GM06990 (cell line): Measurements from ENCODE around the gene PAK5.

Experiments used
- DNase-seq: peaks from one replicate; pipeline ENCODE4 v3.0.0-alpha.2; 2011; ENCODE audit not compliant: insufficient read length; ENCODE audit errors: extremely low read depth
- H3K27me3 ChIP-seq: replicated peaks from 2 replicates; pipeline ENCODE4 v1.6.0; 2011; ENCODE audit warnings: low read length; ENCODE audit not compliant: control insufficient read depth, insufficient read depth
- H3K36me3 ChIP-seq: 2 replicates; pipeline ENCODE4 v1.5.1; 2011; ENCODE audit warnings: low read length; ENCODE audit not compliant: control insufficient read depth, insufficient read depth
- H3K4me3 ChIP-seq: replicated peaks from 2 replicates; pipeline ENCODE4 v1.5.1; 2011; ENCODE audit warnings: low read depth, mild to moderate bottlenecking, control low read depth, low read length
- CTCF ChIP-seq: IDR thresholded peaks from 2 replicates; pipeline ENCODE4 v1.5.1; 2011; ENCODE audit warnings: low read length, control low read depth, mild to moderate bottlenecking, inconsistent platforms; ENCODE audit not compliant: insufficient read depth, poor library complexity, severe bottlenecking

Gene PAK5

DNA sequence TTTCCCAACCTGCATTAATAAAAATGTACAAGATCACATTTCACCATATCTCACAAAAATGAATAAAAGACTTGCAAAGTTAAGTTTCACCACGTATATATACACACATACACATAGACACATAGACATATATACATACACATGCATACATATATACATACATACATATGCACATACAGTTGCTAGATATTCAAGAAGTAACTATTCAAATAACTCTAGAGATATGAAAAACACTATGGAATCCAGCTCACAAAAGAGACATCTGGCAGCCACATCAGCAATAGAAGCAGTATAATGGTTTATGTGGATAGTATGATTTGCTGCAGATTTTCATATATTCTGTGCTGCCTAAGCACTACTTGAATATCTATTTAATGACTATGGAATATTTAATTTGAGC lies 28.1 kb downstream of the PAK5 start:
- DNase-seq, result no peak
- Histone ChIP-seq H3K4me3 (no peak overlapping the region), H3K27me3 (no peaks in the 10 kb centered on the region), H3K36me3 (no peaks in the 10 kb centered on the region)
- no peak for TF ChIP-seq CTCF

- no peak for DNase-seq
- TF ChIP-seq CTCF, result no peak
- Histone ChIP-seq H3K36me3 (no peaks in the 10 kb centered on the region), H3K4me3 (no peak overlapping the region), H3K27me3 (no peaks in the 10 kb centered on the region)
Measured at GRCh38 chr20:9809271-9809670, 29.6 kb downstream of the PAK5 start.

DNA sequence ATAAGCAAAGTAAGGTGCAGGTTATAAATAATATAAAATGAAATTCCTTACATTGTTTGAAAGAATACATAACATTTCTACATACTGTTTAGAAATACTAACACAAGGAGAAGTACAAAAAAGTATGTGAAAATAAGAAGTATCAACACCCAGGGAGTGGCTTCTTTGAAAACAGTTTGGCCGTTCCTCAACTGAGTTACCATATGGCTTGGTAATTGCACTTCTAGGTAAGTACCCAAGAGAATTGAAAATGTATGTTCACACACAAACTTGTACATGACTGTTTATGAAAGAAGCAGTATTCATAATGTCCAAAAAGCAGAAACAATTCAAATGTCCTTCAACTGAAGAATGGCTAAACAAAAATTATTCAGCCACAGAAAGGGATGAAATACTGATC lies 30.7 kb downstream of the PAK5 start:
- no peak for TF ChIP-seq CTCF
- Histone ChIP-seq H3K4me3 (no peak overlapping the region), H3K27me3 (no peaks in the 10 kb centered on the region), H3K36me3 (no peaks in the 10 kb centered on the region)
- DNase-seq, result no peak

GRCh38 chr20:9807136-9807535 lies 31.7 kb downstream of the PAK5 start:
- Histone ChIP-seq H3K4me3 (no peak overlapping the region), H3K27me3 (no peaks in the 10 kb centered on the region), H3K36me3 (no peaks in the 10 kb centered on the region)
- DNase-seq, result no peak
- no peak for TF ChIP-seq CTCF

- TF ChIP-seq CTCF, result no peak
- no peak for DNase-seq
- no peak overlapping the region for H3K4me3 ChIP-seq
- no peaks in the 10 kb centered on the region for H3K36me3 ChIP-seq
- no peaks in the 10 kb centered on the region; the same call in 1 of the 2 replicates for H3K27me3 ChIP-seq
Measured at GRCh38 chr20:9800421-9800820, 38.5 kb downstream of the PAK5 start.

DNA sequence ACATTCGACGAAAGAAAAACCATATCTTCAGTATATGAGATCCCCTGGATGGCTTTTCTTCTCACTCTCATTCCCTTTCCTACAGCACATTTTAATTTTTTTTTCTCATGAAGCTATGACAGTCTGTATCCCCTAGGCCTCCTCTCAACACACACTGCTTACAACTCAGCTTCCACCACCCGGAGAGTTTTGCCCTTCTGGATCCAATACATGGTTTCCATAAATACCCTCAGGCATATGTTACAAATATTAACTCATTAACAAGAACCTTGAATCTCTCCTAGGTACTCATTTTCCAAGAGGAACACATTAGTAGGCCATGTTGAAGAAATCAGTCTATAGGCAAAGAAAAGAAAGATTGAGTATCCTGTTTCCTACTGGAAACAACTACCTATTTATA lies 44.0 kb downstream of the PAK5 start:
- no peak for DNase-seq
- Histone ChIP-seq H3K36me3 (no peaks in the 10 kb centered on the region), H3K4me3 (no peak overlapping the region), H3K27me3 (no peaks in the 10 kb centered on the region; the same call in 1 of the 2 replicates)
- TF ChIP-seq CTCF, result no peak
